ENCODE results near the gene RASGRF2.

Gene RASGRF2

GRCh38 chr5:81241001-81241400, 280.8 kb downstream of the RASGRF2 start:
- Histone ChIP-seq H3K4me2 (ENCODE audit: low read length) (no peak overlapping the region), H3K27me3 (ENCODE audit: control insufficient read depth, low read length) (no peaks in the 10 kb centered on the region), H3K36me3 (ENCODE audit: control insufficient read depth, low read length) (no peaks in the 10 kb centered on the region), H3K4me1 (ENCODE audit: control insufficient read depth, low read length) (no peaks in the 10 kb centered on the region), H3K4me3 (ENCODE audit: low read length) (no peak overlapping the region), H3K9me2 (replicated peaks; ENCODE audit: control insufficient read depth, low read length) (no peaks in the 10 kb centered on the region), H3K9me3 (ENCODE audit: control insufficient read depth, insufficient read depth, low read length) (no peaks in the 10 kb centered on the region), H3K79me2 (ENCODE audit: control insufficient read depth, low read length) (no peaks in the 10 kb centered on the region), H3F3A (ENCODE audit: control insufficient read depth, insufficient read depth) (no peaks in the 10 kb centered on the region), H4K20me1 (ENCODE audit: control insufficient read depth, insufficient read depth, low read depth, low read length) (no peaks in the 10 kb centered on the region), H3K27ac (ENCODE audit: low read depth, low read length) (no peak overlapping the region)
- TF ChIP-seq EZH2phosphoT487 (IDR thresholded peaks at IDR 0.05; ENCODE audit: borderline replicate concordance, low read length) (no peak), CTCF (IDR thresholded peaks at IDR 0.05; ENCODE audit: low read depth, low read length, poor library complexity, severe bottlenecking) (no peak)

GRCh38 chr5:81241961-81242648, 281.9 kb downstream of the RASGRF2 start:
- H3K27ac ChIP-seq (ENCODE audit: low read depth, low read length), result no peak overlapping the region
- no peaks in the 10 kb centered on the region for H3K36me3 ChIP-seq (ENCODE audit: control insufficient read depth, low read length)
- H3K4me1 ChIP-seq (ENCODE audit: control insufficient read depth, low read length), result no peaks in the 10 kb centered on the region
- H4K20me1 ChIP-seq (ENCODE audit: control insufficient read depth, insufficient read depth, low read depth, low read length), result no peaks in the 10 kb centered on the region
- TF ChIP-seq EZH2phosphoT487 (IDR thresholded peaks at IDR 0.05; ENCODE audit: borderline replicate concordance, low read length), result no peak
- TF ChIP-seq CTCF (IDR thresholded peaks at IDR 0.05; ENCODE audit: low read depth, low read length, poor library complexity, severe bottlenecking), result no peak
- no peak overlapping the region for H3K4me3 ChIP-seq (ENCODE audit: low read length)
- H3K27me3 ChIP-seq (ENCODE audit: control insufficient read depth, low read length), result no peaks in the 10 kb centered on the region
- H3K4me2 ChIP-seq (ENCODE audit: low read length), result no peak overlapping the region
- H3F3A ChIP-seq (ENCODE audit: control insufficient read depth, insufficient read depth), result no peaks in the 10 kb centered on the region
- H3K79me2 ChIP-seq (ENCODE audit: control insufficient read depth, low read length), result no peaks in the 10 kb centered on the region
- H3K9me2 ChIP-seq (replicated peaks; ENCODE audit: control insufficient read depth, low read length), result no peaks in the 10 kb centered on the region
- no peaks in the 10 kb centered on the region for H3K9me3 ChIP-seq (ENCODE audit: control insufficient read depth, insufficient read depth, low read length)

- Histone ChIP-seq H3K4me1 (ENCODE audit: control insufficient read depth, low read length) (no peaks in the 10 kb centered on the region), H3K9me2 (replicated peaks; ENCODE audit: control insufficient read depth, low read length) (no peaks in the 10 kb centered on the region), H3K9me3 (ENCODE audit: control insufficient read depth, insufficient read depth, low read length) (no peaks in the 10 kb centered on the region), H3K4me3 (ENCODE audit: low read length) (no peak overlapping the region), H3K4me2 (ENCODE audit: low read length) (no peak overlapping the region), H4K20me1 (ENCODE audit: control insufficient read depth, insufficient read depth, low read depth, low read length) (no peaks in the 10 kb centered on the region), H3K36me3 (ENCODE audit: control insufficient read depth, low read length) (no peaks in the 10 kb centered on the region), H3K27me3 (ENCODE audit: control insufficient read depth, low read length) (no peaks in the 10 kb centered on the region), H3K79me2 (ENCODE audit: control insufficient read depth, low read length) (no peaks in the 10 kb centered on the region), H3F3A (ENCODE audit: control insufficient read depth, insufficient read depth) (no peaks in the 10 kb centered on the region), H3K27ac (ENCODE audit: low read depth, low read length) (no peak overlapping the region)
- TF ChIP-seq EZH2phosphoT487 (IDR thresholded peaks at IDR 0.05; ENCODE audit: borderline replicate concordance, low read length) (no peak), CTCF (IDR thresholded peaks at IDR 0.05; ENCODE audit: low read depth, low read length, poor library complexity, severe bottlenecking) (no peak)
Observed at GRCh38 chr5:81242906-81243436, 282.8 kb downstream of the RASGRF2 start.
